ENCODE results near the gene HDAC4.

HDAC4 gene

DNA sequence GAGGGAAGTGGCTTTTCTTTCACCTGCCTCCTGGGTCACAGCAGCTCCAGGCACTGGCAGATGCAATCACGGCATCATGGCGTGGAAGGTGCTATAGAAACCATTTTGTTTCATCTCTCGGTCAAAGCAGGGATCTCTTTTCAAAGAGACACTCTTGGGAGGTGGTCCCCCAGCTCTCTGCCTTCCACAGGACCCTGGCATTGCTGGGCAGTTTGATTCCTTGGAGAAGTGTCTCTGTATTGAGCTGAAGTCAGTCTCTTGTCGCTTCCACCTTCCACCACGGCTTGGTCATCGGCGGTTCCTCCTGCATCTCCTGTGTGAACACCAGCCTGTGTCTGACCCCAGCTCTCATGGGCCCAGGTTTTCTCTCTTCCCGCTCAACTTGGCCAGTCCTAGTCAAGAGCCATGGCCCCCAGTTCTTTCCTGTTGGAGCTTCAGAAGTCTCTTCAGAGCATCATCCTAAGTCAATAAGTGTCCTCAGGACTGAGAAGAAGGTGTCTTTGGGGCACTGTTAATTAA is 42.3 kb upstream of the HDAC4 start:
- TF ChIP-seq, protein P1, sequence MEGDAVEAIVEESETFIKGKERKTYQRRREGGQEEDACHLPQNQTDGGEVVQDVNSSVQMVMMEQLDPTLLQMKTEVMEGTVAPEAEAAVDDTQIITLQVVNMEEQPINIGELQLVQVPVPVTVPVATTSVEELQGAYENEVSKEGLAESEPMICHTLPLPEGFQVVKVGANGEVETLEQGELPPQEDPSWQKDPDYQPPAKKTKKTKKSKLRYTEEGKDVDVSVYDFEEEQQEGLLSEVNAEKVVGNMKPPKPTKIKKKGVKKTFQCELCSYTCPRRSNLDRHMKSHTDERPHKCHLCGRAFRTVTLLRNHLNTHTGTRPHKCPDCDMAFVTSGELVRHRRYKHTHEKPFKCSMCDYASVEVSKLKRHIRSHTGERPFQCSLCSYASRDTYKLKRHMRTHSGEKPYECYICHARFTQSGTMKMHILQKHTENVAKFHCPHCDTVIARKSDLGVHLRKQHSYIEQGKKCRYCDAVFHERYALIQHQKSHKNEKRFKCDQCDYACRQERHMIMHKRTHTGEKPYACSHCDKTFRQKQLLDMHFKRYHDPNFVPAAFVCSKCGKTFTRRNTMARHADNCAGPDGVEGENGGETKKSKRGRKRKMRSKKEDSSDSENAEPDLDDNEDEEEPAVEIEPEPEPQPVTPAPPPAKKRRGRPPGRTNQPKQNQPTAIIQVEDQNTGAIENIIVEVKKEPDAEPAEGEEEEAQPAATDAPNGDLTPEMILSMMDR (IDR thresholded peaks at IDR 0.05): no peak
- peak overlapping the region; percentile 79 for H3K27ac ChIP-seq
- H3K9me3 ChIP-seq: no peaks in the 10 kb centered on the region
- peaks cover 6% of the 10 kb centered on the region for H3K27me3 ChIP-seq
- H3K4me1 ChIP-seq (ENCODE audit: control insufficient read depth in 1 of 2, insufficient read depth in 1 of 2, low read depth in 1 of 2, low read length in 1 of 2): peaks cover 86 to 93% of the 10 kb centered on the region in 2 experiments
- no peaks in the 10 kb centered on the region for H3K36me3 ChIP-seq
- no peak overlapping the region for H3K4me3 ChIP-seq (ENCODE audit: low read depth in 1 of 2, low read length in 1 of 2)

DNA sequence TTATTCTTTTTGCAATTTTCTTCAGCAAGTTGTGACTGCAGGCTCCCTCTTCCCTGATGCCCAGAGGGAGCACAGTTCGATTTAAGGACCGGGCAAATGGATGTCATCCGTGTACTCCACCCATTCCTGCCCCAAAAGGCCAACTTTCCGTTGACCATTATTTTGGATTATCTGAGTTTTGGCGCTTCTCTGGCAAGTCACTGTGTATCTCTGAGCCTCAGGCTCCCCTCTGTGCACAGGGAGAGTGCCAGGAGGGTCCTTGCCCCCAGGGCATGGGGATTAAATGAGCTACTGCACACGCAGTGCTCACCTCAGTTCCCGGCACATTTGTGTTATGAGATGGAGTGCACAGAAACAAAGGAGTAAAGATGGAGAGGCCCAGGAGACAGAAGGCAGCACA is 41.4 kb upstream of the HDAC4 start:
- TF ChIP-seq, protein P1 (IDR thresholded peaks at IDR 0.05): no peak
- H3K27me3 ChIP-seq: peaks cover 6% of the 10 kb centered on the region
- peaks cover 95 to 100% of the 10 kb centered on the region in 2 experiments for H3K4me1 ChIP-seq (ENCODE audit: control insufficient read depth in 1 of 2, insufficient read depth in 1 of 2, low read depth in 1 of 2, low read length in 1 of 2)
- no peaks in the 10 kb centered on the region for H3K9me3 ChIP-seq
- no peaks in the 10 kb centered on the region for H3K36me3 ChIP-seq
- no peak overlapping the region for H3K4me3 ChIP-seq (ENCODE audit: low read depth in 1 of 2, low read length in 1 of 2)
- H3K27ac ChIP-seq: peak overlapping the region; percentile 79

DNA sequence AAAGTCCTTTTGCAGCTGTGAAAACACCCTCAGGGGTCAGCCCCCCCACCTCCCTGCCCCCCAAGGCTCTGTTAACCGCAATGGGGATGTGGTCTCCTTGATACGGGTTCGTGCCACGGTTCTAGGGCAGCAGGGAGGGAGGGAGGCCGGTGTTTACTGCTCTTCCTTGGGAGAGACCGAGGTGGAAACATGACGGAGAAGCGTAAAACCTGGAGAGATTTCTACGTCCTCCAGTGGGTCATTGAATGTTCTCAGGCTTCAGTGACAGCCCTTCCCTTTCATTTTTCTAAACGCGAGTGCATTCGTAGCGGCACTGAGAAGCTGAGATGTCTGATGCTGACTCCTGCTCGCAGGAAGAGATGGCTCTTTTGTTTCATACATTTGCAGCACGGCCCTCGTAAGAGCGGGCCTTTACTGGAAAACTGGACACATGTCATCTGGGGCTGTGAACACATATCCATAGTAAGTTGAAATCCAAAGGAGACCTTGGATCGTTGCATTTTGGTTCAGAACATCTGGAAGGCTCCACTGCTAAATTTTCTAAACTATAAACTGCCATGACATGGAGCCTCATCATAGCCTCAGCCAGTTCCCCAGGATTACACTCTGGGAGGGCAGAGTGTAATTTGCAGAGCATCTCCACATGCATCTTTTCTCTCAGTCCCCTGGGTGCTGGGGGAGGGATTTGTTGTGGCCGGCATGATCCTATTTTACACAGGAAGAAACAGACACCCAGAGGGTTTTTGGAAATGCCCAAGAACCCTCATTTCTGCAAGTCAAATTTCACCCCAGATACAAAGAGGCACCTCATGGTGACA is 40.6 kb upstream of the HDAC4 start:
- H3K9me3 ChIP-seq: no peaks in the 10 kb centered on the region
- peak overlapping the region; percentile 59 for H3K27ac ChIP-seq
- H3K27me3 ChIP-seq: peaks cover 6% of the 10 kb centered on the region
- TF ChIP-seq, protein P1 (IDR thresholded peaks at IDR 0.05): no peak
- peaks cover 99 to 100% of the 10 kb centered on the region in 2 experiments for H3K4me1 ChIP-seq (ENCODE audit: control insufficient read depth in 1 of 2, insufficient read depth in 1 of 2, low read depth in 1 of 2, low read length in 1 of 2)
- H3K36me3 ChIP-seq: no peaks in the 10 kb centered on the region
- peak overlapping the region; percentile 19 to 24 for H3K4me3 ChIP-seq (ENCODE audit: low read depth in 1 of 2, low read length in 1 of 2)

DNA sequence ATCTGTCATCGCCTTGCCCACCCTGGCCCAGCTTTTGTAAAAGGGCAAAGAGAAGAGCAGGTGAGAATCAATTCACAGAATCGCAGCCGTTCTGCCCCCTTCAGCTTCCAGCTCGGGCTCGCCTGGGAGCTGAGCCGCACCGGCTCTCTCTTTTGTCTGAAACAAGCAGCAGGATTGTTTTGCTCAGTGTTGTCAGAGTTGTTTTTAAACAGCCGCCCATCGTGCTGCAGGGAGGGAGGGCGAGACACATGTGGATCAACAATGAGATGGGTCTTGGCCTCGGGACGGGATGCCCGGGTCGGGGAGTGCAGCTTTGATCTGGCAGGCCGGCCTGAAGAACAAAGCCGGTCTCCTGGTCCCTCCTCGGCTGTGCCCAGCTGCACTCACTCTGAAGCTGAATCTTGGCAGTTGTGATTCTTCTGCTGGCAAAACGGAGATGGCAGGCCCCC is 39.7 kb upstream of the HDAC4 start:
- H3K9me3 ChIP-seq: no peaks in the 10 kb centered on the region
- H3K27me3 ChIP-seq: peaks cover 6% of the 10 kb centered on the region
- peak overlapping the region in 1 of 2 experiments; percentile 19 for H3K4me3 ChIP-seq (ENCODE audit: low read depth in 1 of 2, low read length in 1 of 2)
- no peaks in the 10 kb centered on the region for H3K36me3 ChIP-seq
- H3K27ac ChIP-seq: peak overlapping the region; percentile 59
- TF ChIP-seq, protein P1 (IDR thresholded peaks at IDR 0.05): no peak
- peaks cover 96 to 97% of the 10 kb centered on the region in 2 experiments for H3K4me1 ChIP-seq (ENCODE audit: control insufficient read depth in 1 of 2, insufficient read depth in 1 of 2, low read depth in 1 of 2, low read length in 1 of 2)

DNA sequence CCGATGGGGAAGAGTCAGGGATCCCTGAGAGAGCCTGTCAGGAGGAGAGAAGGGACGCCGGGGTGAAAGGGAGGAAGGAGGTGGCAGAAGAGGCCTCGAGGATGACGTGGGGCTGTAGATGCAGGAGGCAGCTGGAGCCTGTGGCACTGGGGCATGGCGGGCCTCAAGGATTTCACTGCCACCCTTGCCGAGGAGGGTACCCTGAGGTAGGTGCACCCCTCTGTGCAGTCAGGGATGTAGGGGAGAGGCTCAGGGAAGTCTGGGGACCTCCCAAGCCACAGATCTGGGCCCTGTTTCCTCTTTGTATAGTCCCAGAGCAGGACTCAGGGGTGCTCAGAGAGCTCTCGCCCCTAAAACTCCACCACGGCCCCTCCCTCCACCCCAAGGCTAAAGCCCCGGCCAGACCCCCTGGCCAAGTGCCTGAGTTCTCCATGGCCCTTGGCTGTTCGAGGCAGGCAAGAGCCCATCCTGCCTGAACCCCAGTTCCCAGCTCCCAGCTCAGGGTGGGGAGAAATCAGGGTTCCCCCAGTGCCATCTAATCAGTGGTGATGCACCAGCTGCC is 39.0 kb upstream of the HDAC4 start:
- Histone ChIP-seq H3K36me3 (no peaks in the 10 kb centered on the region), H3K4me3 (ENCODE audit: low read depth in 1 of 2, low read length in 1 of 2) (no peak overlapping the region), H3K27me3 (peaks cover 6% of the 10 kb centered on the region), H3K27ac (no peak overlapping the region), H3K4me1 (ENCODE audit: control insufficient read depth in 1 of 2, insufficient read depth in 1 of 2, low read depth in 1 of 2, low read length in 1 of 2) (peaks cover 89 to 90% of the 10 kb centered on the region in 2 experiments), H3K9me3 (no peaks in the 10 kb centered on the region)
- TF ChIP-seq, protein P1 (IDR thresholded peaks at IDR 0.05): no peak
